ENCODE data around the gene PTS. TPM values are rescaled to one million over a fixed set of nuclear protein-coding genes. Genes with fewer than 3 reads are reported as not detected.

PTS gene
- total RNA-seq, 1 donor from 2014 or later = 64.6 TPM

- no peak overlapping the region for H3K4me3 Mint-ChIP-seq (ENCODE audit: unreplicated experiment)
- H3K4me3 ChIP-seq (ENCODE audit: insufficient read depth, low read depth, low read length) = no peak overlapping the region
- TF ChIP-seq EZH2 (IDR thresholded peaks at IDR 0.05; ENCODE audit: insufficient read depth, low read length) (no peak), CTCF (IDR thresholded peaks at IDR 0.05; ENCODE audit: insufficient read depth, low read depth, low read length) (no peak)
- H3K36me3 ChIP-seq (ENCODE audit: insufficient read depth, low read length) = peaks cover 37% of the 10 kb centered on the region
- H3K27ac ChIP-seq (ENCODE audit: low read depth, low read length) = no peak overlapping the region
- H3K36me3 Mint-ChIP-seq (ENCODE audit: low read depth, unreplicated experiment) = peaks cover 36% of the 10 kb centered on the region
- H3K4me1 Mint-ChIP-seq (ENCODE audit: low read depth, unreplicated experiment) = peaks cover 7% of the 10 kb centered on the region
- H2AFZ ChIP-seq (ENCODE audit: low read depth, low read length) = no peak overlapping the region
- no peak overlapping the region for H3K27ac Mint-ChIP-seq (ENCODE audit: unreplicated experiment)
- H3K9me3 ChIP-seq (ENCODE audit: insufficient read depth, low read depth, low read length) = no peaks in the 10 kb centered on the region
- H3K79me2 ChIP-seq (ENCODE audit: insufficient read depth, low read length) = peaks cover 6% of the 10 kb centered on the region
- no peak overlapping the region for H3K4me2 ChIP-seq (ENCODE audit: low read length)
- H3K9ac ChIP-seq (ENCODE audit: low read length) = no peak overlapping the region
- H3K9me3 Mint-ChIP-seq (ENCODE audit: unreplicated experiment) = no peaks in the 10 kb centered on the region
- no peaks in the 10 kb centered on the region for H3K27me3 Mint-ChIP-seq (ENCODE audit: low read depth, unreplicated experiment)
- H3K4me1 ChIP-seq (ENCODE audit: insufficient read depth, low read length) = no peaks in the 10 kb centered on the region
- no peaks in the 10 kb centered on the region for H4K20me1 ChIP-seq (ENCODE audit: insufficient read depth, low read length)
- no peaks in the 10 kb centered on the region for H3K27me3 ChIP-seq (ENCODE audit: insufficient read depth, low read length)
- no peak for FAIRE-seq
- no peak for DNase-seq (ENCODE audit: low read depth)
These were observed 11.2 kb downstream of the PTS start for GRCh38 chr11:112237451-112237850.

GRCh38 chr11:112238041-112238440 is 11.8 kb downstream of the PTS start:
- peak; percentile 47 for DNase-seq (ENCODE audit: low read depth)
- Histone ChIP-seq H3K9me3 (ENCODE audit: insufficient read depth, low read depth, low read length) (no peaks in the 10 kb centered on the region), H3K79me2 (ENCODE audit: insufficient read depth, low read length) (no peaks in the 10 kb centered on the region), H4K20me1 (ENCODE audit: insufficient read depth, low read length) (no peaks in the 10 kb centered on the region), H2AFZ (ENCODE audit: low read depth, low read length) (no peak overlapping the region), H3K4me3 (ENCODE audit: insufficient read depth, low read depth, low read length) (no peak overlapping the region), H3K27ac (ENCODE audit: low read depth, low read length) (no peak overlapping the region), H3K27me3 (ENCODE audit: insufficient read depth, low read length) (no peaks in the 10 kb centered on the region), H3K4me1 (ENCODE audit: insufficient read depth, low read length) (no peaks in the 10 kb centered on the region), H3K36me3 (ENCODE audit: insufficient read depth, low read length) (peaks cover 32% of the 10 kb centered on the region), H3K9ac (ENCODE audit: low read length) (no peak overlapping the region), H3K4me2 (ENCODE audit: low read length) (no peak overlapping the region)
- peaks cover 7% of the 10 kb centered on the region for H3K4me1 Mint-ChIP-seq (ENCODE audit: low read depth, unreplicated experiment)
- H3K4me3 Mint-ChIP-seq (ENCODE audit: unreplicated experiment) = no peak overlapping the region
- no peak for FAIRE-seq
- peaks cover 2% of the 10 kb centered on the region for H3K9me3 Mint-ChIP-seq (ENCODE audit: unreplicated experiment)
- no peak overlapping the region for H3K27ac Mint-ChIP-seq (ENCODE audit: unreplicated experiment)
- TF ChIP-seq EZH2 (IDR thresholded peaks at IDR 0.05; ENCODE audit: insufficient read depth, low read length) (no peak), CTCF (IDR thresholded peaks at IDR 0.05; ENCODE audit: insufficient read depth, low read depth, low read length) (no peak)
- no peaks in the 10 kb centered on the region for H3K27me3 Mint-ChIP-seq (ENCODE audit: low read depth, unreplicated experiment)
- peaks cover 42% of the 10 kb centered on the region for H3K36me3 Mint-ChIP-seq (ENCODE audit: low read depth, unreplicated experiment)

GRCh38 chr11:112241486-112241885 is 15.3 kb downstream of the PTS start:
- TF ChIP-seq CTCF (IDR thresholded peaks at IDR 0.05; ENCODE audit: insufficient read depth, low read depth, low read length) (no peak), EZH2 (IDR thresholded peaks at IDR 0.05; ENCODE audit: insufficient read depth, low read length) (no peak)
- no peaks in the 10 kb centered on the region for H3K9me3 ChIP-seq (ENCODE audit: insufficient read depth, low read depth, low read length)
- Mint-ChIP-seq H3K4me1 (ENCODE audit: low read depth, unreplicated experiment) (peaks cover 9% of the 10 kb centered on the region), H3K27ac (ENCODE audit: unreplicated experiment) (no peak overlapping the region), H3K4me3 (ENCODE audit: unreplicated experiment) (no peak overlapping the region), H3K9me3 (ENCODE audit: unreplicated experiment) (peaks cover 2% of the 10 kb centered on the region), H3K36me3 (ENCODE audit: low read depth, unreplicated experiment) (peaks cover 41% of the 10 kb centered on the region), H3K27me3 (ENCODE audit: low read depth, unreplicated experiment) (no peaks in the 10 kb centered on the region)
- H3K4me3 ChIP-seq (ENCODE audit: insufficient read depth, low read depth, low read length) = no peak overlapping the region
- peaks cover 18% of the 10 kb centered on the region for H3K36me3 ChIP-seq (ENCODE audit: insufficient read depth, low read length)
- no peaks in the 10 kb centered on the region for H4K20me1 ChIP-seq (ENCODE audit: insufficient read depth, low read length)
- no peak overlapping the region for H3K9ac ChIP-seq (ENCODE audit: low read length)
- H3K4me1 ChIP-seq (ENCODE audit: insufficient read depth, low read length) = no peaks in the 10 kb centered on the region
- no peak overlapping the region for H3K4me2 ChIP-seq (ENCODE audit: low read length)
- no peak overlapping the region for H2AFZ ChIP-seq (ENCODE audit: low read depth, low read length)
- DNase-seq (ENCODE audit: low read depth) (peak; percentile 97), FAIRE-seq (no peak)
- no peaks in the 10 kb centered on the region for H3K79me2 ChIP-seq (ENCODE audit: insufficient read depth, low read length)
- no peak overlapping the region for H3K27ac ChIP-seq (ENCODE audit: low read depth, low read length)
- H3K27me3 ChIP-seq (ENCODE audit: insufficient read depth, low read length) = no peaks in the 10 kb centered on the region
